CD4-positive, alpha-beta T cell (primary cell): Measurements from ENCODE around the gene PAIP2. TPM values are rescaled to one million over a fixed set of nuclear protein-coding genes. Genes with fewer than 3 reads are reported as not detected.

Source experiments
- ATAC-seq: fragments of 200-7000 bp; cut with Tn5 transposase; one replicate; pipeline ENCODE4 v1.10.0; 2022; ENCODE audit warnings: mild to moderate bottlenecking; ENCODE audit not compliant: poor library complexity
- CTCF ChIA-PET: fragments of 350-600 bp; sonication (Branson Sonifier 250); formaldehyde crosslinking; loops from one replicate; lab custom pipeline; 2021; ENCODE audit warnings: antibody characterized with exemption, inconsistent platforms; lab: Charles Lee
- POLR2A ChIA-PET: fragments of 350-600 bp; sonication (Branson Sonifier 250); formaldehyde crosslinking; loops from one replicate; lab custom pipeline; 2021; ENCODE audit warnings: antibody characterized with exemption, inconsistent platforms; lab: Charles Lee
- DNase-seq, 14 experiments: peaks; one replicate each; pipeline ENCODE4 v3.0.0-alpha.2; 2013 to 2020; ENCODE audit warnings: mixed read lengths in 2 of 14
- H3K27ac ChIP-seq, 2 donors: one replicate each; pipeline versions ENCODE4 v1.5.1 to v1.7.0; 2013; ENCODE audit warnings: low read length in 2 of 2, low read depth in 1 of 2, mild to moderate bottlenecking in 1 of 2
- H3K27me3 ChIP-seq, 2 experiments: 1 replicate in 1 of 2; 2 replicates in 1 of 2; pipeline versions ENCODE4 v1.6.1 to v1.7.0; 2013; ENCODE audit warnings: low read length in 2 of 2, control low read depth in 1 of 2, mild to moderate bottlenecking in 1 of 2, moderate library complexity in 1 of 2; ENCODE audit not compliant: insufficient read depth in 2 of 2, control insufficient read depth in 1 of 2
- H3K36me3 ChIP-seq: one replicate; pipeline ENCODE4 v1.6.1; 2013; ENCODE audit warnings: low read length, control low read depth; ENCODE audit not compliant: insufficient read depth
- H3K4me1 ChIP-seq: one replicate; pipeline ENCODE4 v1.6.1; 2013; ENCODE audit warnings: low read length, control low read depth; ENCODE audit not compliant: insufficient read depth
- H3K4me3 ChIP-seq: one replicate; pipeline ENCODE4 v1.5.1; 2013; ENCODE audit warnings: mild to moderate bottlenecking, low read length, moderate library complexity
- H3K9me3 ChIP-seq, 2 experiments: 1 replicate in 1 of 2; 2 replicates in 1 of 2; pipeline versions ENCODE4 v1.6.1 to v1.7.0; 2013; ENCODE audit warnings: low read length in 2 of 2, mild to moderate bottlenecking in 2 of 2, control low read depth in 1 of 2, moderate library complexity in 1 of 2; ENCODE audit not compliant: control insufficient read depth in 1 of 2, insufficient read depth in 1 of 2
- H3K27ac Mint-ChIP-seq: one replicate; pipeline ENCODE4 v1.8.0; 2020; ENCODE audit warnings: mixed read lengths
- H3K27me3 Mint-ChIP-seq: one replicate; pipeline ENCODE4 v1.8.0; 2021; ENCODE audit warnings: mixed read lengths
- H3K36me3 Mint-ChIP-seq: one replicate; pipeline ENCODE4 v1.8.0; 2021; ENCODE audit warnings: low read depth, mixed read lengths
- H3K4me1 Mint-ChIP-seq: one replicate; pipeline ENCODE4 v1.8.0; 2021; ENCODE audit warnings: low read depth, mixed read lengths
- H3K4me3 Mint-ChIP-seq: one replicate; pipeline ENCODE4 v1.8.0; 2020; ENCODE audit warnings: mild to moderate bottlenecking, mixed read lengths
- H3K9me3 Mint-ChIP-seq: one replicate; pipeline ENCODE4 v1.8.0; 2020; ENCODE audit warnings: mixed read lengths
- CTCF ChIP-seq: fragments of 200-600 bp; IDR thresholded peaks from one replicate; pipeline ENCODE4 v1.8.0; 2022; ENCODE audit warnings: antibody characterized with exemption, mild to moderate bottlenecking
- intact Hi-C, 2 experiments: fragments of 100-400 bp; cut with DNase I in 1 of 2; cut with micrococcal nuclease in 1 of 2; formaldehyde crosslinking; loops; one replicate each; pipeline versions ENCODE4 v1.15.1 to v1.9.0; 2023 to 2025; cut with DNase I, micrococcal nuclease
- total RNA-seq, 174 experiments: library from RNA in 2 of 174; stranded (reverse) in 2 of 174; gene quantifications; one replicate each; pipeline ENCODE4 v1.2.3 and lab custom pipeline; 2021 to 2026

The PAIP2 gene
- total RNA-seq, 2 experiments from 2014 or later: 151 to 156 TPM

GRCh38 chr5:139392678-139393496 is 51.2 kb downstream of the PAIP2 start:
- no peaks in the 10 kb centered on the region for H3K9me3 ChIP-seq
- peak overlapping the region; percentile 81 for H3K4me3 ChIP-seq
- DNase-seq (peak; percentile 51 to 89 (median 64)), ATAC-seq (peak; percentile 66)
- Mint-ChIP-seq H3K27me3 (no peaks in the 10 kb centered on the region), H3K4me1 (peaks cover 38% of the 10 kb centered on the region), H3K4me3 (peak overlapping the region; percentile 92), H3K27ac (peak overlapping the region; percentile 59), H3K9me3 (no peaks in the 10 kb centered on the region), H3K36me3 (no peaks in the 10 kb centered on the region)
- ChIA-PET CTCF (interaction anchor here (0.5 to 2.4 kb wide), 5 partner anchors 10 to 171 kb away, joined by 3 to 14 read pairs (median 5); partner anchors contain the start of genes PAIP2 and SPATA24), POLR2A (interaction anchor here (0.6 to 4.6 kb wide), 4 partner anchors 11 to 469 kb away, joined by 3 to 21 read pairs (median 11); partner anchors contain the start of genes MATR3, PAIP2 and SPATA24)
- no peak overlapping the region for H3K27ac ChIP-seq
- peak; percentile 66 for TF ChIP-seq CTCF
- intact Hi-C loops: loop anchor here (2.0 to 5.0 kb wide), 2 partner anchors 51 to 104 kb away; partner anchors contain the start of gene PAIP2 (in 1 of the 2)
- H3K36me3 ChIP-seq: no peaks in the 10 kb centered on the region
- H3K27me3 ChIP-seq: peaks cover 0 to 6% of the 10 kb centered on the region in 2 experiments
- H3K4me1 ChIP-seq: peaks cover 61% of the 10 kb centered on the region

- no peak overlapping the region for H3K27ac ChIP-seq
- no peaks in the 10 kb centered on the region for H3K36me3 ChIP-seq
- POLR2A ChIA-PET: interaction anchor here (1.4 to 4.6 kb wide), 3 partner anchors 10 to 100 kb away, joined by 4 to 21 read pairs (median 18); partner anchors contain the start of genes MATR3, PAIP2 and SPATA24
- H3K27me3 Mint-ChIP-seq: no peaks in the 10 kb centered on the region
- peaks cover 38% of the 10 kb centered on the region for H3K4me1 Mint-ChIP-seq
- ATAC-seq (no peak), DNase-seq (no peak)
- peaks cover 0 to 6% of the 10 kb centered on the region in 2 experiments for H3K27me3 ChIP-seq
- CTCF ChIA-PET: interaction anchor here (1.0 to 2.4 kb wide), 3 partner anchors 9 to 51 kb away, joined by 3 to 14 read pairs (median 6); partner anchors contain the start of genes PAIP2 and SPATA24
- H3K4me3 ChIP-seq: peak overlapping the region; percentile 81
- intact Hi-C loops: loop anchor here (2.0 to 5.0 kb wide), 2 partner anchors 51 to 105 kb away; partner anchors contain the start of gene PAIP2 (in 1 of the 2)
- H3K9me3 Mint-ChIP-seq: no peaks in the 10 kb centered on the region
- H3K4me3 Mint-ChIP-seq: peak overlapping the region; percentile 92
- H3K27ac Mint-ChIP-seq: no peak overlapping the region
- no peak for TF ChIP-seq CTCF
- no peaks in the 10 kb centered on the region for H3K9me3 ChIP-seq
- H3K4me1 ChIP-seq: peaks cover 58% of the 10 kb centered on the region
- H3K36me3 Mint-ChIP-seq: no peaks in the 10 kb centered on the region
Measured at GRCh38 chr5:139393497-139394122, 52.0 kb downstream of the PAIP2 start.

- H3K27me3 ChIP-seq: peaks cover 0 to 6% of the 10 kb centered on the region in 2 experiments
- ChIA-PET POLR2A (interaction anchor here (3.6 to 4.6 kb wide), 2 partner anchors 10 to 52 kb away, joined by 18 to 21 read pairs; partner anchors contain the start of genes PAIP2 and SPATA24), CTCF (interaction anchor here (0.8 to 1.0 kb wide), 2 partner anchors 9 to 10 kb away, joined by 3 read pairs; partner anchors contain the start of gene SPATA24)
- peak; percentile 64 for TF ChIP-seq CTCF
- no peak overlapping the region for H3K27ac Mint-ChIP-seq
- H3K4me3 ChIP-seq: peak overlapping the region; percentile 81
- no peaks in the 10 kb centered on the region for H3K27me3 Mint-ChIP-seq
- ATAC-seq (peak; percentile 28), DNase-seq (peak in 11 of 14 experiments; percentile 22 to 73 (median 51))
- H3K9me3 ChIP-seq: no peaks in the 10 kb centered on the region
- H3K4me1 Mint-ChIP-seq: peaks cover 36% of the 10 kb centered on the region
- H3K4me3 Mint-ChIP-seq: peak overlapping the region; percentile 92
- H3K27ac ChIP-seq: no peak overlapping the region
- H3K36me3 ChIP-seq: no peaks in the 10 kb centered on the region
- peaks cover 52% of the 10 kb centered on the region for H3K4me1 ChIP-seq
- no peaks in the 10 kb centered on the region for H3K9me3 Mint-ChIP-seq
- intact Hi-C loops: loop anchor here in 1 of 2 experiments (5.0 kb wide), 1 partner anchor 52 kb away; the partner anchor contains the start of gene PAIP2
- H3K36me3 Mint-ChIP-seq: no peaks in the 10 kb centered on the region
Measured at GRCh38 chr5:139394123-139394653, 52.5 kb downstream of the PAIP2 start.
